ENCODE data around the gene STK33.

The STK33 gene

GRCh38 chr11:8408151-8408941 lies 185.7 kb downstream of the STK33 start:
- no peak for DNase-seq

- DNase-seq = no peak
These were observed 190.7 kb downstream of the STK33 start for GRCh38 chr11:8403310-8403709.

GRCh38 chr11:8392886-8393285 lies 201.1 kb downstream of the STK33 start:
- no peak for DNase-seq

- DNase-seq = no peak
These were observed 201.9 kb downstream of the STK33 start for GRCh38 chr11:8392166-8392565.

GRCh38 chr11:8390851-8391612 lies 203.0 kb downstream of the STK33 start:
- no peak for DNase-seq

- DNase-seq = no peak
These were observed 204.7 kb downstream of the STK33 start for GRCh38 chr11:8389029-8389996.

GRCh38 chr11:8387693-8388092 lies 206.3 kb downstream of the STK33 start:
- no peak for DNase-seq

GRCh38 chr11:8387141-8387540 lies 206.9 kb downstream of the STK33 start:
- no peak for DNase-seq

- DNase-seq = no peak
These were observed 207.7 kb downstream of the STK33 start for GRCh38 chr11:8386134-8386864.

GRCh38 chr11:8384199-8384821 lies 209.7 kb downstream of the STK33 start:
- no peak for DNase-seq

GRCh38 chr11:8383627-8384026 lies 210.4 kb downstream of the STK33 start:
- DNase-seq = no peak

GRCh38 chr11:8383227-8383626 lies 210.8 kb downstream of the STK33 start:
- no peak for DNase-seq

GRCh38 chr11:8382436-8383053 lies 211.5 kb downstream of the STK33 start:
- no peak for DNase-seq

- no peak for DNase-seq
These were observed 212.1 kb downstream of the STK33 start for GRCh38 chr11:8381871-8382396.

GRCh38 chr11:8381343-8381742 lies 212.7 kb downstream of the STK33 start:
- DNase-seq = no peak

GRCh38 chr11:8375932-8376331 lies 218.1 kb downstream of the STK33 start:
- no peak for DNase-seq

GRCh38 chr11:8375460-8375859 lies 218.6 kb downstream of the STK33 start:
- DNase-seq = no peak

- no peak for DNase-seq
These were observed 219.3 kb downstream of the STK33 start for GRCh38 chr11:8374716-8375115.

- no peak for DNase-seq
These were observed 220.3 kb downstream of the STK33 start for GRCh38 chr11:8373519-8374432.
